Epithelial cell of esophagus (primary cell): ENCODE results near the gene LILRB2.
"Not testable (repeated sequence)": the region's sequence is repeated elsewhere in the genome, so short reads cannot be mapped to it uniquely, and the experiment has no call there.

Experiments
- DNase-seq: peaks from one replicate; pipeline ENCODE4 v3.0.0; 2010; ENCODE audit warnings: low read depth
- H3K4me3 ChIP-seq: 2 replicates; pipeline ENCODE4 v1.5.1; 2011; ENCODE audit warnings: mild to moderate bottlenecking, low read length, control low read depth
- CTCF ChIP-seq: IDR thresholded peaks from 2 replicates; pipeline ENCODE4 v1.5.1; 2011; ENCODE audit warnings: low read depth, mild to moderate bottlenecking, low read length, control low read depth, inconsistent platforms; ENCODE audit not compliant: insufficient read depth; ENCODE audit errors: missing control alignments

LILRB2 gene

DNA sequence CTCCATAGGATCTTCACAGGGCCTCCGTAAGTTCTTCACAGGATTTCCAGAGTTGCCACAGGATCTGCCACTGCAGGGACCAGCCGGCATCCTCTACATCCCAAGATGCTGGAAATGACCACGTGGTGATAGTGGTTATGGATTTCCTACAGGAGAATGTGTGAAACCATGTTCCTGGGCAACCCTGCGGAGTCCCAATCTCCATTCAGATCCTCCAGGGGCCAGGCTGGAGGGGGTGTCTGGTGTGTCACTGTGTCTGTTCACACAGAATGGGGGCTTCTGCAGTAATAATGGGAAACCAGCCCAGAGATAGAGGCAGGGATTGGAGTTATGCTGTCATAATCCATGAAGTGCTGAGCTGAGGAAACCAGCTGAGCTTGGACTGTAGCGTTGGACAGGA lies 47.0 kb downstream of the LILRB2 start:
- no peak overlapping the region for H3K4me3 ChIP-seq
- DNase-seq: no peak
- TF ChIP-seq CTCF: no peak

DNA sequence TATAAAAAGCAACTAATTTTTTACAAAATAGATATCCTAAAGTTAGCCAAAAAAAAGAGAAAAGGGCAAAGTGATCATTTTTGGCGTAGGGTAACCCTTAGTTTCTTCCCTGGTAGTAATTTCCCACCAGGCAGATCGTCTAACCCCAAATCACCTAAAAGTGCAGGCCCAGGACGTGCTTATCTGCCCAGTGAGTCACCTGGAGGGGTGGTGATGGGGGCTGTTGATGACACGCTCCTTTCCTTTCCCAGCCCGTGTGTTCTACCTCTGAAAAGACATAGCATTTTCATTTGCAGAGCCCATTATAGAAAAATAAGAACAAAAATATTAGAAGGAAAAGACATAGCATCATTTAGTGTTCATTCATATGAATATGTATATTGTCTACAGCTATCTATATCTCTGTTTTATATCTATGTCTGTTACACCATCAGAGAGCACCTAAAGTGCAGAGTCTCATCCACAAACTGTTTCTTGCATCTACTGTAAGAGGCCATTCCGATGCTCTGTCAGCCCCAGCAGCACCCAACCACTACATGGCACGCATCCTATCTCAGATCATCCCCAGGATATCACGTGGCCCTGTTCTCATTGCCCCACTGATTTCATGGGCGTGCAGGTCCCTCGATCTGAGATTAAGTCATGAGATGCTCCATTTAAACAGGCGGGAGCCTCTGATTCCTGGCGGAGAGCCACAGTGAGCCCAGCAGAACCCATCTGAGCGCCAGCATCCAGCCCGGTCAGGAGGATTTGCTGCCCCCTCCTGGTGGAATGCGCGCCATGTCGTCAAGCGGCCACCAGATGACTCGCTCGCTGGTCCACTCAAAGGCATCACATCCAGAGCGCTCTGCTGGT lies 49.6 kb downstream of the LILRB2 start:
- peak; percentile 74 for DNase-seq
- peak; percentile 85 for TF ChIP-seq CTCF
- H3K4me3 ChIP-seq: no peak overlapping the region

GRCh38 chr19:54230031-54230430 lies 50.9 kb downstream of the LILRB2 start:
- no peak for TF ChIP-seq CTCF
- DNase-seq: no peak
- no peak overlapping the region for H3K4me3 ChIP-seq

- H3K4me3 ChIP-seq: no peak overlapping the region
- no peak for TF ChIP-seq CTCF
- DNase-seq: no peak
Observed at GRCh38 chr19:54229146-54229545, 51.8 kb downstream of the LILRB2 start.

GRCh38 chr19:54224619-54225018 lies 56.3 kb downstream of the LILRB2 start:
- not testable (repeated sequence) for H3K4me3 ChIP-seq, DNase-seq

DNA sequence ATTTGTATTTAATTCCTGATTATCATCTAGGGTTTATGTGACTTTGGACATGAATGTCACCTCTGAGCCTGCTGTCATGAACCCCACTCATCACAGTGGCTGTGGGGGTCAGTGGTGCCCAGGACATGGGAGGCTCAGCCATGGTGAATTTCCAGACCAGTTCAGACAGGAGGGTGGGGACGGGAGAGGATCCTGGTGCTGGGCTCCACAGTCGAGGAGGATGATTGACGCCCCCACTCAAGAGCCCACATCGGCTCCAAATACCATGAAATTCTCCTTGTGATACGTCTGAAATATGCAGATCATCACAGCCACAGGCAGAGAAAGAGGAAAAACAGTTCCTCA lies 57.0 kb downstream of the LILRB2 start:
- DNase-seq, H3K4me3 ChIP-seq: not testable (repeated sequence)
